Osteoblast (primary cell): Measurements from ENCODE around the gene MEI4. TPM values are rescaled to one million over a fixed set of nuclear protein-coding genes. Genes with fewer than 3 reads are reported as not detected.

ENCODE experiments used
- DNase-seq: peaks from one replicate; pipeline ENCODE4 v3.0.0; 2011; ENCODE audit warnings: low spot score, mixed read lengths; ENCODE audit not compliant: insufficient read length; ENCODE audit errors: missing footprints
- H2AFZ ChIP-seq: 2 replicates; pipeline ENCODE4 v1.6.0; 2011; ENCODE audit warnings: mild to moderate bottlenecking, low read length
- H3K27ac ChIP-seq: 2 replicates; pipeline ENCODE4 v1.5.1; 2011; ENCODE audit warnings: mild to moderate bottlenecking, low read depth, low read length, moderate library complexity
- H3K27me3 ChIP-seq: 2 replicates; pipeline ENCODE4 v1.6.0; 2012; ENCODE audit warnings: mild to moderate bottlenecking, control low read depth, inconsistent platforms, low read length, moderate library complexity; ENCODE audit not compliant: insufficient read depth
- H3K36me3 ChIP-seq: 2 replicates; pipeline ENCODE4 v1.5.1; 2011; ENCODE audit warnings: mild to moderate bottlenecking, low read length, control low read depth, moderate library complexity; ENCODE audit not compliant: insufficient read depth
- H3K4me1 ChIP-seq: 2 replicates; pipeline ENCODE4 v1.5.1; 2011; ENCODE audit warnings: mild to moderate bottlenecking, low read length, control low read depth, moderate library complexity; ENCODE audit not compliant: insufficient read depth
- H3K4me2 ChIP-seq: 2 replicates; pipeline ENCODE4 v1.6.0; 2011; ENCODE audit warnings: mild to moderate bottlenecking, low read length; ENCODE audit not compliant: insufficient read depth
- H3K4me3 ChIP-seq: fragments of 200-600 bp; sonication (generic); 3 replicates; pipeline ENCODE4 v1.5.1; 2012; ENCODE audit warnings: mild to moderate bottlenecking, low read length, inconsistent platforms; ENCODE audit not compliant: insufficient read depth
- H3K79me2 ChIP-seq: 2 replicates; pipeline ENCODE4 v1.6.0; 2012; ENCODE audit warnings: mild to moderate bottlenecking, low read length, control low read depth, inconsistent platforms; ENCODE audit not compliant: insufficient read depth
- H3K9me3 ChIP-seq: 2 replicates; pipeline ENCODE4 v1.5.1; 2011; ENCODE audit warnings: low read depth, low read length, control low read depth
- H4K20me1 ChIP-seq: 2 replicates; pipeline ENCODE4 v1.6.0; 2012; ENCODE audit warnings: mild to moderate bottlenecking, low read length, control low read depth; ENCODE audit not compliant: insufficient read depth
- total RNA-seq: library from RNA; depleted of rRNA; stranded (reverse); fragments of >200 nt; gene quantifications from 2 replicates; pipeline ENCODE4 v1.2.3, GENCODE V29; 2012
- TF ChIP-seq, protein P1 (sequence below): IDR thresholded peaks from 2 replicates; pipeline ENCODE4 v1.5.1; 2011; ENCODE audit warnings: mild to moderate bottlenecking, low read depth, low read length, moderate library complexity; ENCODE audit errors: extremely low read depth

The MEI4 gene
- total RNA-seq: not detected in 2 replicates

- no peak within 1 kb of the TSS for H3K4me3 ChIP-seq
- DNase-seq: no peak
- TF ChIP-seq, protein P1, sequence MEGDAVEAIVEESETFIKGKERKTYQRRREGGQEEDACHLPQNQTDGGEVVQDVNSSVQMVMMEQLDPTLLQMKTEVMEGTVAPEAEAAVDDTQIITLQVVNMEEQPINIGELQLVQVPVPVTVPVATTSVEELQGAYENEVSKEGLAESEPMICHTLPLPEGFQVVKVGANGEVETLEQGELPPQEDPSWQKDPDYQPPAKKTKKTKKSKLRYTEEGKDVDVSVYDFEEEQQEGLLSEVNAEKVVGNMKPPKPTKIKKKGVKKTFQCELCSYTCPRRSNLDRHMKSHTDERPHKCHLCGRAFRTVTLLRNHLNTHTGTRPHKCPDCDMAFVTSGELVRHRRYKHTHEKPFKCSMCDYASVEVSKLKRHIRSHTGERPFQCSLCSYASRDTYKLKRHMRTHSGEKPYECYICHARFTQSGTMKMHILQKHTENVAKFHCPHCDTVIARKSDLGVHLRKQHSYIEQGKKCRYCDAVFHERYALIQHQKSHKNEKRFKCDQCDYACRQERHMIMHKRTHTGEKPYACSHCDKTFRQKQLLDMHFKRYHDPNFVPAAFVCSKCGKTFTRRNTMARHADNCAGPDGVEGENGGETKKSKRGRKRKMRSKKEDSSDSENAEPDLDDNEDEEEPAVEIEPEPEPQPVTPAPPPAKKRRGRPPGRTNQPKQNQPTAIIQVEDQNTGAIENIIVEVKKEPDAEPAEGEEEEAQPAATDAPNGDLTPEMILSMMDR: no peak
- no peaks in the 10 kb centered on the region for H4K20me1 ChIP-seq
- no peaks in the 10 kb centered on the region for H3K4me1 ChIP-seq
- no peak within 1 kb of the TSS for H3K27ac ChIP-seq
- H3K9me3 ChIP-seq: no peaks in the 10 kb centered on the region
- no peaks in the 10 kb centered on the region for H3K36me3 ChIP-seq
- no peaks in the 10 kb centered on the region for H3K27me3 ChIP-seq
- H2AFZ ChIP-seq: no peak within 1 kb of the TSS
- H3K79me2 ChIP-seq: no peaks in the 10 kb centered on the region
- no peak within 1 kb of the TSS for H3K4me2 ChIP-seq
Observed at GRCh38 chr6:77652739-77653138, at the start of gene MEI4. TSS of gene MEI4 (plus strand) at chr6:77653039. CDS start at chr6:77690672, 37,633 bp downstream.

GRCh38 chr6:77604476-77604875 is 48.4 kb upstream of the MEI4 start:
- Histone ChIP-seq H3K9me3 (no peaks in the 10 kb centered on the region), H3K36me3 (no peaks in the 10 kb centered on the region), H3K79me2 (no peaks in the 10 kb centered on the region), H3K4me2 (no peak overlapping the region), H3K27ac (no peak overlapping the region), H3K4me1 (no peaks in the 10 kb centered on the region), H3K27me3 (no peaks in the 10 kb centered on the region), H4K20me1 (no peaks in the 10 kb centered on the region), H2AFZ (no peak overlapping the region), H3K4me3 (no peak overlapping the region)
- no peak for DNase-seq
- TF ChIP-seq, protein P1: no peak

- H3K79me2 ChIP-seq: no peaks in the 10 kb centered on the region
- no peaks in the 10 kb centered on the region for H3K9me3 ChIP-seq
- TF ChIP-seq, protein P1: no peak
- no peaks in the 10 kb centered on the region for H3K4me1 ChIP-seq
- no peaks in the 10 kb centered on the region for H4K20me1 ChIP-seq
- no peak overlapping the region for H2AFZ ChIP-seq
- no peak overlapping the region for H3K4me2 ChIP-seq
- no peak overlapping the region for H3K4me3 ChIP-seq
- H3K36me3 ChIP-seq: no peaks in the 10 kb centered on the region
- no peaks in the 10 kb centered on the region for H3K27me3 ChIP-seq
- DNase-seq: no peak
- H3K27ac ChIP-seq: no peak overlapping the region
Observed at GRCh38 chr6:77607004-77607403, 45.8 kb upstream of the MEI4 start.

GRCh38 chr6:77609106-77609505 is 43.7 kb upstream of the MEI4 start:
- Histone ChIP-seq H3K4me3 (no peak overlapping the region), H4K20me1 (no peaks in the 10 kb centered on the region)

More at GRCh38 chr6:77609106-77609505, 43.7 kb upstream of the MEI4 start:
- TF ChIP-seq, protein P1: no peak
- no peak for DNase-seq
- Histone ChIP-seq H2AFZ (no peak overlapping the region), H3K4me2 (no peak overlapping the region), H3K9me3 (no peaks in the 10 kb centered on the region), H3K27me3 (no peaks in the 10 kb centered on the region), H3K4me1 (no peaks in the 10 kb centered on the region), H3K79me2 (no peaks in the 10 kb centered on the region), H3K27ac (no peak overlapping the region), H3K36me3 (no peaks in the 10 kb centered on the region)
